RWPE1 (cell line): ENCODE results near the gene PCSK7.

Source experiments
- CTCF ChIA-PET: fragments of 350-600 bp; sonication (Branson Sonifier 250); formaldehyde crosslinking; extraction: SDS; loops from one replicate; lab custom pipeline; 2021; lab: Yijun Ruan, JAX
- POLR2A ChIA-PET: fragments of 400-600 bp; formaldehyde crosslinking; extraction: SDS; loops from one replicate; lab custom pipeline; 2020; ENCODE audit warnings: antibody characterized with exemption; ENCODE audit not compliant: low non-redundant PET; lab: Yijun Ruan, JAX
- DNase-seq: peaks from one replicate; pipeline ENCODE4 v3.0.0; 2012; ENCODE audit warnings: low spot score
- H3K27ac ChIP-seq: fragments of 450-650 bp; 2 replicates; pipeline ENCODE4 v1.5.1; 2017
- TF ChIP-seq, protein P1 (sequence below): fragments of 450-650 bp; conservative IDR thresholded peaks from 2 replicates; pipeline ENCODE4 v1.5.1; 2017; ENCODE audit warnings: low read depth, mild to moderate bottlenecking

Gene PCSK7

DNA sequence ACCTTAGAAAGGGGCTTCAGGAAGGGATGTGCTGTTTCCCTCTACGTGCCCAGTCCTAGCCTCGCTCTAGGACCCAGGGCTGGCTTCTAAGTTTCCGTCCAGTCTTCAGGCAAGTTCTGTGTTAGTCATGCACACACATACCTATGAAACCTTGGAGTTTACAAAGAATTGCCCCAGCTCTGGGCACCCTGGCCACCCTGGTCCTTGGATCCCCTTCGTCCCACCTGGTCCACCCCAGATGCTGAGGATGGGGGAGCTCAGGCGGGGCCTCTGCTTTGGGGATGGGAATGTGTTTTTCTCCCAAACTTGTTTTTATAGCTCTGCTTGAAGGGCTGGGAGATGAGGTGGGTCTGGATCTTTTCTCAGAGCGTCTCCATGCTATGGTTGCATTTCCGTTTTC is 34.9 kb downstream of the PCSK7 start:
- no peak for DNase-seq
- TF ChIP-seq, protein P1, sequence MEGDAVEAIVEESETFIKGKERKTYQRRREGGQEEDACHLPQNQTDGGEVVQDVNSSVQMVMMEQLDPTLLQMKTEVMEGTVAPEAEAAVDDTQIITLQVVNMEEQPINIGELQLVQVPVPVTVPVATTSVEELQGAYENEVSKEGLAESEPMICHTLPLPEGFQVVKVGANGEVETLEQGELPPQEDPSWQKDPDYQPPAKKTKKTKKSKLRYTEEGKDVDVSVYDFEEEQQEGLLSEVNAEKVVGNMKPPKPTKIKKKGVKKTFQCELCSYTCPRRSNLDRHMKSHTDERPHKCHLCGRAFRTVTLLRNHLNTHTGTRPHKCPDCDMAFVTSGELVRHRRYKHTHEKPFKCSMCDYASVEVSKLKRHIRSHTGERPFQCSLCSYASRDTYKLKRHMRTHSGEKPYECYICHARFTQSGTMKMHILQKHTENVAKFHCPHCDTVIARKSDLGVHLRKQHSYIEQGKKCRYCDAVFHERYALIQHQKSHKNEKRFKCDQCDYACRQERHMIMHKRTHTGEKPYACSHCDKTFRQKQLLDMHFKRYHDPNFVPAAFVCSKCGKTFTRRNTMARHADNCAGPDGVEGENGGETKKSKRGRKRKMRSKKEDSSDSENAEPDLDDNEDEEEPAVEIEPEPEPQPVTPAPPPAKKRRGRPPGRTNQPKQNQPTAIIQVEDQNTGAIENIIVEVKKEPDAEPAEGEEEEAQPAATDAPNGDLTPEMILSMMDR = no peak
- ChIA-PET POLR2A (no interaction called here), CTCF (interaction anchor here (0.6 to 1.4 kb wide), 2 partner anchors 30 to 193 kb away, joined by 3 to 4 read pairs; no protein-coding TSS in a partner anchor)
- peak overlapping the region; percentile 24 for H3K27ac ChIP-seq

DNA sequence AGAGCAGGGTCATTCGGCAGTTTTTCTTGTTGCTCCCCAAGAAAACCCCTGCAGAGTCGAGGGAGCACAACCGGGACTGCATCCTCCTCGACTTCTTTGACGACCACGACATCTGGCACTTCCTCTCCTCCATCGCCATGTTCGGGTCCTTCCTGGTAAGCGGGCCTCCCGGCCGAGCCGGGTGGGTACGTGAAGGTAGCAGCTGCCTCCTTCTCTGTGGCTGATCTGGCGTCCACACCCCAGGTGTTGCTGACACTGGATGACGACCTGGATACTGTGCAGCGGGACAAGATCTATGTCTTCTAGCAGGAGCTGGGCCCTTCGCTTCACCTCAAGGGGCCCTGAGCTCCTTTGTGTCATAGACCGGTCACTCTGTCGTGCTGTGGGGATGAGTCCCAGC is 36.1 kb downstream of the PCSK7 start:
- DNase-seq = no peak
- TF ChIP-seq, protein P1 = no peak
- ChIA-PET CTCF (interaction anchor here (0.9 kb wide), 1 partner anchor 415 kb away, joined by 5 read pairs; no protein-coding TSS in a partner anchor), POLR2A (no interaction called here)
- peak overlapping the region; percentile 24; the same call in 1 of the 2 replicates for H3K27ac ChIP-seq

DNA sequence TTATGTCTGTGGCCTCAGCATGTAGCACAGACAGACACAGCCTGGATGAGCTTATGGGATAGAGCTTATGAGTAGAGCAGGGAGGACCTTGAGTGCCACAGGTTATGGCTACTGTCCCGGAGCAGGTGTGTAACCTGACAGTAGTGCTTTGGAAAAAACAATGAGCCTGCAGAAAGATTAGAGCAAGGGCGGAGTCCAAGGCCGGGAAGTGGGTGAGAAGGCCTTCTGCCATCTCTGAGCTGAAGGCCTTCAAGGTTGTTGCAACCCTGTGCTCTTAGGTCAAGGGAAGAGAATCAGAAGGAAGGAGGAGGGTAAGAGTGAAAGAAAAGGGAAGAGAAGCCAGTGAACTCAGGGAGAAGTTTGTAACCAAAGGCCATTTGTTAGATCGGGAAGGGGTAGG is 36.6 kb downstream of the PCSK7 start:
- TF ChIP-seq, protein P1 = no peak
- CTCF ChIA-PET = interaction anchor here (0.6 kb wide), 1 partner anchor 31 kb away, joined by 3 read pairs; no protein-coding TSS in a partner anchor
- no peak overlapping the region for H3K27ac ChIP-seq
- POLR2A ChIA-PET = no interaction called here
- no peak for DNase-seq

DNA sequence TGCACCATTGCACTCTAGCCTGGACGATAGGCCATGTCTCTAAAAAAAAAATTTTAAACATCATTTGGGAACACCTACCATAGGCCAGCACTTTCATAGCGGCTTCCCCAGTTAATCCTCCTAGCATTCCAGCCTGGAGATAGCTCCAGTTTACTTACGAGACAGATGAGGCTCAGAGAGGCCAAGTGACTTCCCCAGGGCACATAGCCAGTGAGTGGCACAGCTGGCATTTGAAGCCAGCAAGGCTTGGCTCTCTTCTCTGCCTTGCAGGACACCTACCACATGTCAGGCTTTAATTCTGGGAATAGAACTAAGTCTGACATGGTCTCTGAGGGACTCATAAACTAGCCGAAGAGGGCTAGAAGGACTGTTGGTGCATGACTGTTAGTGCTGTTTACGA is 37.6 kb downstream of the PCSK7 start:
- no peak overlapping the region for H3K27ac ChIP-seq
- TF ChIP-seq, protein P1 = no peak
- no peak for DNase-seq
- CTCF ChIA-PET = interaction anchor here (0.7 kb wide), 1 partner anchor 159 kb away, joined by 4 read pairs; no protein-coding TSS in a partner anchor
- POLR2A ChIA-PET = no interaction called here

DNA sequence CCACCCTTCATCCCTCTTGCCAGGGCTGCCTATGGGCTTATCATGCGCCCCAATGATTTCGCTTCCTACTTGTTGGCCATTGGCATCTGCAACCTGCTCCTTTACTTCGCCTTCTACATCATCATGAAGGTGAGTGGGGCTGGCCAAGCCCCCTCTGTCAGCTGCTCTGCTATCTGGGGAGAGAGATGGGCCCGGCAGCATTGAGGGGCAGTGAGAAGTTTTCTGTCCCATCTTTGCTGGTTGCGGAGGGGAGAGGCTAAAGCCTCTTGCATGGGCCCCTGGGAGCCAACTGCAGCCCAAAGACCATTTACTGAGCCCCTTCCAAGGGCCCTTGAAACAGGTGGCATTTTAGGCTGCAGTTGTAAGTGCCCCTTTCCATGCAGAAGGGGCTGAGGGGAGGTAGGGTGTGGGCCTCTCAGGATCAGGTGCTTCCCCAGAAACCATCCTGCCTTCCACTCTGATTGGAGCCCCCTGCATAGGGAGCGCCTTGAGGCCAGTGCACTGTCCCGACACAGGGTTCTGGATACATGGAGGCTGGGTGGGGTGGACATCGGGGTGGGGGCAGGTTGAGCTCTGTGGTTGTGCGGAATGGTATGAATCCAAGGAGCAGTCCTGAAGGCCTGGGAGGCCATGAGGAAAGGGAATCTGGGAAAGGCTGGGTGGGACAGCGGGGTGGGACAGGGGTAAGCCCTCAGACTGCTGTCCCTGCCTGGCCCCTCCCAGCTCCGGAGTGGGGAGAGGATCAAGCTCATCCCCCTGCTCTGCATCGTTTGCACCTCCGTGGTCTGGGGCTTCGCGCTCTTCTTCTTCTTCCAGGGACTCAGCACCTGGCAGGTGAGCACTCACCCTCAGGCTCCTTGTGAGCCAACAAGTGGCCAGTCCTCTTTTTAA is 38.5 kb downstream of the PCSK7 start:
- ChIA-PET POLR2A (no interaction called here), CTCF (no interaction called here)
- H3K27ac ChIP-seq = no peak overlapping the region
- TF ChIP-seq, protein P1 = no peak
- DNase-seq = no peak

DNA sequence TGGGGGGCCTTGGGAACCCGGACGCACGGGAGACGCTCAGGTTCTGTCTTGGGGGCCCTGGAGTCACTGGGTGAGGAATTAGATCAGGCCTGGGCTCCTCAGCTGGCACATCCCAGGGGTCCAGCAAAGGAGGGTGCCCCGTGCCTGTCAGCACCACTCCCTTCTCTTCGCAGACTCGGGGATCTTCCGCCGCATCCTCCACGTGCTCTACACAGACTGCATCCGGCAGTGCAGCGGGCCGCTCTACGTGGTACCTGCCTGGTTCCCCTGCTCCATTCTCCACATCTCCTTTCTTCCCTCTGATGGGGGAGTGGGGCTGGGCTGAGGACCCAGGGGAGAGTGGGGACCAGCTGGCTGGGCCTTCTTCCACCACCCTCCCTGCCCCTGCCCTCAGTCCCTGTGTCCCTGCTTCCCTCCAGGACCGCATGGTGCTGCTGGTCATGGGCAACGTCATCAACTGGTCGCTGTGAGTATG is 39.4 kb downstream of the PCSK7 start:
- ChIA-PET POLR2A (no interaction called here), CTCF (no interaction called here)
- DNase-seq = no peak
- TF ChIP-seq, protein P1 = no peak
- no peak overlapping the region for H3K27ac ChIP-seq
